ENCODE data around the gene PLCB4.

The PLCB4 gene

GRCh38 chr20:9476174-9476573 is 407.3 kb downstream of the PLCB4 start:
- no peak for DNase-seq

GRCh38 chr20:9476637-9477036 is 407.8 kb downstream of the PLCB4 start:
- no peak for DNase-seq

GRCh38 chr20:9478771-9479170 is 409.9 kb downstream of the PLCB4 start:
- no peak for DNase-seq

- peak in 1 of 3 experiments; percentile 16 for DNase-seq
These were observed 411.2 kb downstream of the PLCB4 start for GRCh38 chr20:9480066-9480465.

- no peak for DNase-seq
These were observed 413.3 kb downstream of the PLCB4 start for GRCh38 chr20:9482180-9482579.

- DNase-seq, result no peak
These were observed 414.2 kb downstream of the PLCB4 start for GRCh38 chr20:9483131-9483530.

GRCh38 chr20:9485614-9486340 is 416.9 kb downstream of the PLCB4 start:
- DNase-seq, result no peak

GRCh38 chr20:9487231-9487630 is 418.3 kb downstream of the PLCB4 start:
- no peak for DNase-seq

- no peak for DNase-seq
These were observed 419.2 kb downstream of the PLCB4 start for GRCh38 chr20:9488063-9488462.

- DNase-seq, result no peak
These were observed 421.3 kb downstream of the PLCB4 start for GRCh38 chr20:9490161-9490560.

GRCh38 chr20:9490631-9491030 is 421.7 kb downstream of the PLCB4 start:
- no peak for DNase-seq

GRCh38 chr20:9491324-9491723 is 422.4 kb downstream of the PLCB4 start:
- DNase-seq, result no peak

GRCh38 chr20:9492067-9492466 is 423.2 kb downstream of the PLCB4 start:
- no peak for DNase-seq

- no peak for DNase-seq
These were observed 424.9 kb downstream of the PLCB4 start for GRCh38 chr20:9493803-9494202.

GRCh38 chr20:9495701-9496100 is 426.8 kb downstream of the PLCB4 start:
- DNase-seq, result no peak

GRCh38 chr20:9496155-9496554 is 427.3 kb downstream of the PLCB4 start:
- no peak for DNase-seq

- DNase-seq, result no peak
These were observed 429.4 kb downstream of the PLCB4 start for GRCh38 chr20:9498322-9498721.

GRCh38 chr20:9499126-9499899 is 430.4 kb downstream of the PLCB4 start:
- no peak for DNase-seq

GRCh38 chr20:9500121-9500520 is 431.2 kb downstream of the PLCB4 start:
- no peak for DNase-seq

- DNase-seq, result peak in 1 of 3 experiments; percentile 30
These were observed 432.6 kb downstream of the PLCB4 start for GRCh38 chr20:9501473-9501872.

GRCh38 chr20:9503526-9504245 is 434.8 kb downstream of the PLCB4 start:
- DNase-seq, result no peak

- DNase-seq, result no peak
These were observed 437.5 kb downstream of the PLCB4 start for GRCh38 chr20:9506280-9506821.

GRCh38 chr20:9506964-9507369 is 438.1 kb downstream of the PLCB4 start:
- DNase-seq, result no peak

All from NCI-H1417 (cell line).